Fibroblast of villous mesenchyme (primary cell): ENCODE results near the gene SOX8. TPM values are rescaled to one million over a fixed set of nuclear protein-coding genes. Genes with fewer than 3 reads are reported as not detected.

ENCODE experiments used
- DNase-seq: peaks from one replicate; pipeline ENCODE4 v3.0.0-alpha.2; 2010; ENCODE audit warnings: low read depth
- H3K4me3 ChIP-seq: 2 replicates; pipeline ENCODE4 v1.5.1; 2011; ENCODE audit warnings: low read depth, mild to moderate bottlenecking, low read length
- total RNA-seq: library from RNA; depleted of rRNA; stranded (reverse); fragments of >200 nt; gene quantifications from 2 replicates; pipeline ENCODE4 v1.2.3, GENCODE V29; 2012
- TF ChIP-seq, protein P1 (sequence below): IDR thresholded peaks from 2 replicates; pipeline ENCODE4 v1.5.1; 2012; ENCODE audit warnings: low read depth, mild to moderate bottlenecking, low read length; ENCODE audit not compliant: insufficient read depth

SOX8 gene
- total RNA-seq, 1 donor, result not detected

GRCh38 chr16:959232-960040, 22.1 kb upstream of the SOX8 start:
- DNase-seq, result no peak
- no peak overlapping the region for H3K4me3 ChIP-seq
- TF ChIP-seq, protein P1, sequence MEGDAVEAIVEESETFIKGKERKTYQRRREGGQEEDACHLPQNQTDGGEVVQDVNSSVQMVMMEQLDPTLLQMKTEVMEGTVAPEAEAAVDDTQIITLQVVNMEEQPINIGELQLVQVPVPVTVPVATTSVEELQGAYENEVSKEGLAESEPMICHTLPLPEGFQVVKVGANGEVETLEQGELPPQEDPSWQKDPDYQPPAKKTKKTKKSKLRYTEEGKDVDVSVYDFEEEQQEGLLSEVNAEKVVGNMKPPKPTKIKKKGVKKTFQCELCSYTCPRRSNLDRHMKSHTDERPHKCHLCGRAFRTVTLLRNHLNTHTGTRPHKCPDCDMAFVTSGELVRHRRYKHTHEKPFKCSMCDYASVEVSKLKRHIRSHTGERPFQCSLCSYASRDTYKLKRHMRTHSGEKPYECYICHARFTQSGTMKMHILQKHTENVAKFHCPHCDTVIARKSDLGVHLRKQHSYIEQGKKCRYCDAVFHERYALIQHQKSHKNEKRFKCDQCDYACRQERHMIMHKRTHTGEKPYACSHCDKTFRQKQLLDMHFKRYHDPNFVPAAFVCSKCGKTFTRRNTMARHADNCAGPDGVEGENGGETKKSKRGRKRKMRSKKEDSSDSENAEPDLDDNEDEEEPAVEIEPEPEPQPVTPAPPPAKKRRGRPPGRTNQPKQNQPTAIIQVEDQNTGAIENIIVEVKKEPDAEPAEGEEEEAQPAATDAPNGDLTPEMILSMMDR, result no peak

DNA sequence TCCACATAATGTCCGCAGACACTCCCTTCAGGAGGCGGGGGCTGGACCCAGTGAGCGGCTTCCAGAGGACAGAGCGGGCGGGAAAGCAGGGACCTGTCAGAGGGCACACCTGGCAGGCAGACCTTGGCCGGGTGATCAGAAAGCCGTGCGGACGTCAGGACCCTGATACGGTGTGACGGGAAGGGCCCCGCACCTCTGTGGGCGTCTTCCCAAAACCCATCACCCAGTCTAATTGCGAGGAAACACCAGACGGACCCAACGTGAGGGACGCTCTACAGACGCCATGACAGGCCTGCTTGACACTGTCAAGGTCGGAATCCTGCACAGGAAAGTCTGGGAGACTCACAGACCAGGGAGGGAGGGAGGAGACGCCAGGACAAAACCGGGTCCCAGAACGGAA, 19.2 kb upstream of the SOX8 start:
- no peak overlapping the region for H3K4me3 ChIP-seq
- DNase-seq, result no peak

DNA sequence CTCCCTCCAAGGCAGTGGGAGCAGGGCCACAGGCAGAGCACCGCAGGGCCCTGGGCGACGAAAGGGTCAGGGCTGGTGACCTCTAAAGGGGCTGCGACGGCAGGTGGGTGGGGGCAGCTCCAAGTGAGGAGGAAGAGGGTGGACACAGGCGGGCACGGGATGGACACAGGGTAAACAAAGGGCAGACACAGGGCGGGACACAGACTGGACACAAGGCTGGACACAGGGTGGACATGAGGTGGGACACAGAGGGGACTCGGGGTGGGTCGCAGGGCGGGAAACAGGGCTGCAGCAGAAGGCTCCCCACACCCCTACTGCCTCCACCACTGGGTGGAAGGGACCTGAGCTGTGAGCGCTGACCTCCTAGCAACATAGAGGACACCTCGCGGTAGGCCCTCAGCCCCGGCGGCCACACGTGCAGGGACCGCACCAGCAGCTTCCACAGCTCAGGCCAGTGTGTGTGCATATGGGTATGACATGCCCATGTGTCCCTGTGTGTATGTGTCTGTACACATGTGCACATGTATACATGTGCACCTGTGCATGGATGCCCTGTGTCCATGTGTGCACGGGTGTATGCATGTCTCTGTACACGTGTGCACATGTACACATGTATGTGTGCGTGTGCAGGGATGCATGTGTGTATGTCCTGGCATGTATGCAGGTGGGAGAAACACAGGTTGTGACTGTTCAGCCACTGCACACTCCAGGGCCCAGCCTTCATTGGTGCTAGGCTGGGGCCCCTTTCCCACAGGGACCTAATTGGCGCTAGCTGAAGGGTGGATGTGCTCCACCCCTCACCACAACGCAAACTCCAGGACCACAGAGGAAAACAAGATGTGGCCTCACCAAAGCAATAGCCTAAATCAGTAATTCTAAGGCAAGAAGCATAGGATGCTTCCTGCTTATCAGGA, 18.4 kb upstream of the SOX8 start:
- H3K4me3 ChIP-seq, result no peak overlapping the region
- DNase-seq, result no peak
- TF ChIP-seq, protein P1, result no peak

More for the DNA sequence above, 19.2 kb upstream of the SOX8 start:
- TF ChIP-seq, protein P1, result no peak

DNA sequence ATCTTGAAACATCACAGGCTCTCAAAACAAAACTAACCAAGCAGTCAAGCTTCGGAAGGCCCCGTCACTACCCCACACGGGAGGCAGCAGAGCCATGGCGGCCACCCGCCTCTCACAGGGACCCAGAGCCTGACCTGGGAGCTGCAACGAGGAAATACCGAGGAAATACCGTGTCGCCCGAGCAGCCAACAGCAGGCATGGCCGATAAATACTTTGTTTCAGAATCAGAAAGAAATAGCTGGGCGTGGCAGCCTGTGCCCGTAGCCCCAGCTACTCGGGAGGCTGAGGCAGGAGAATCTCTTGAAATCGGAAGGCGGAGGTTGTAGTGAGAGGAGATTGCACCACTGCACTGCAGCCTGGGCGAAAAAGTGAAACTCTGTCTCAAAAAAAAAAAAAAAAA, 17.7 kb upstream of the SOX8 start:
- no peak for DNase-seq
- TF ChIP-seq, protein P1, result no peak
- H3K4me3 ChIP-seq, result peak overlapping the region; percentile 33

DNA sequence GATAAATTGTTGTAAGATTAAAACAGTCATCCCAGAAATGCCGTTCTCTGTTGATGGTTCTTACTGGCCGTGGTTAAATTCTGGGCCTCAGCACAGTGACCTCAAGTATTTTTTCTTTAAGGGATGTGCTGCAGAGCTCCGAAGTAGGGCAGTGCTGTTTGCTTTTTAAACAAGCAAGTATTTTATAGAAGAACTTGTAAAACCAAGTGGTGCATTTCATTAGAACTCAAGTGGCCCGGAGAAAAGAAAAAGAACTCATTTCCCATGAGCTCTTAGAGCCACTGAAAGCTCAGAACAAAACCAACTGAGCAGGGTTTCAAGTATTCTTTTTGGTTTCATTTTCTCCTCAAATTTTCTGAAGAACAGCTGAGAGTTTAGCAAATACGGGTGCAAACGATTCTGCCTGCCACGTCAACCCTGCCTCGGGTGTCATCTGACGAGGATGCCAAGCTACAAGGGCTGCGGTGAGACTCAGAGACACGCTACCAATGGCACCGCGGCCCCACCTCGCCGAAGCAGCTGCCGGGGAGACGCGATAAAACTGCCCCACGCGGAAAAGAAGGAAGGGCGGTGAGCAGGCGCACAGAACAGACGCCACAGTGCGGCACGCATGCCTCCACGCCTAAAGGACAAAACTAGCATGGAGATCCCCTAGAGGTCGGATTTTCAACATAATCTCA, 17.1 kb upstream of the SOX8 start:
- DNase-seq, result peak; percentile 35
- TF ChIP-seq, protein P1, result no peak
- peak overlapping the region; percentile 33 for H3K4me3 ChIP-seq

GRCh38 chr16:965036-965395, 16.6 kb upstream of the SOX8 start:
- no peak overlapping the region for H3K4me3 ChIP-seq
- TF ChIP-seq, protein P1, result no peak
- DNase-seq, result no peak
